GM21423 (cell line): ENCODE results near the gene ITGA11.

Experiments
- ATAC-seq: cut with Tn5 transposase; IDR thresholded peaks from one replicate; pipeline ENCODE4 v1.9.1; 2021; ENCODE audit warnings: mild to moderate bottlenecking, moderate library complexity; ENCODE audit not compliant: unreplicated experiment

Gene ITGA11

DNA sequence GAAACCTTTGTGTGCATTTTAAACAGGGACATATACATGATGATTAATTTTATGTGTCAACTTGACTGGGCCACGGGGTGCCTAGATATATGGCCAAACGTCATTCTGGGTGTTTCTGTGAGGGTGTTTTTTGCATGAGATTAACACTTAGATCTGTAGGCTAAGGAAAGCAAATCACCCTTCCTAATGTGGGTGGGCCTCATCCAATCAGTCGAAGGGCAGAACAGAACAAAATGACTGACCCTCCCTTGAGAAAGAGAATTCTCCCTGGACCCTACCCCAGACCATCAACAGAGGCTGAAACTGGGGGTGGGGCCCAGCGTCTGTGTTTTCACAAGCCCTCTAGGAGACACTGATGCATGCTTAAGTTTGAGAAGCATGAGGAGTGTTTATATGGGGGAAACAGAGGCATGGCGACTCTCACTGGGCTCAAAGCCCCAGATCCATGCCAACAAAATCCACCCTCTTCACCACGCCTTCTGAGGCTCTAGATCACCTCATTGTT is 56.2 kb downstream of the ITGA11 start:
- ATAC-seq = no peak

DNA sequence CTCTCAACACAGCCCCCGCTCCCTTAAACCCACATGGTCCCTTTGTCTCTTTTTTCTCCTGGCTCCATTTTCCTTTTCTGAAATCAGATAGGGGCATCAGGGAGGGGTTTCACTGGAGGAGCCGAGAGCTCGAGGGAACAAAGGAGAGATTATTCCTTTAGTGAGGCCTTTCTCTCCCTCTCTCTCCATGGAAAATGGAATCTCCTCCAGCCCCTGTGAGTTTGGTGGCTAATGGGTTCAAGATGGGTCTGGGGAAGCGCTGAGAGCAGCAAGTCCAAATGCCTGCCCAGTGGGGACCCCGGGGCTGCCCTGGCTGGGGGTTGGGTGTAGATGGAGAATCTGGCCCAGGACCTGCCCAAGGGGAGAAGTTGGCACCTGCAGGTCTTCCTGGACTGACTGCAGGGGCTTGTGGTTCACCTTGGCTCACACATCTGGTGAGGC is 56.8 kb downstream of the ITGA11 start:
- ATAC-seq = no peak

DNA sequence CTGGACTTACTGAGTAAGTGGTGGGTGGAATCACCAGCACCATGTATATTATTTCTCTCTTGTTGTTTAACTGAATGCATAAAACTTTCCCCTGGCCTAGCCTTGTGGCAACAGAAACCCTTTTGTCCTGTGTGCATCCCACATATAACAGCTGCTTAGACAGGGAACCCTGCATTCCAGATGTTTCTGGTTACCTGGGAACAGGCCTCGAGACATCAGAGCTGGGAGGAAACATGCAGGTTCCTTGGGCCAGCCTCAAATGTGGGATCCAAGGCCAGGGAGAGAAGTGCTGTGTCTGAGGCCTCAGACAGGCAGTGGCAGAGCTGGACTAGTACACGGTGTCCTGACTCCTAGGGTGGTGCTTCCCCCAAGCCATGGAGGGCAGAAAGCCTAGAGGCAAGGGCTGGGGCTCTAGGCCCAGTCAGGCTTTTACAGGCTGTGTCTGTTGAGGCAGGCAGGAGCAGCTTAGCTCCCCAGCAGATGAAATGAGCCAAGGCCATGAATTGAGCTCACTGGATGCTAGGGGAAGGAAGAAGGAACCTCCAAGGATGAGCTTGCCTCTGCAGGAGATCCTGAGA is 57.7 kb downstream of the ITGA11 start:
- no peak for ATAC-seq

DNA sequence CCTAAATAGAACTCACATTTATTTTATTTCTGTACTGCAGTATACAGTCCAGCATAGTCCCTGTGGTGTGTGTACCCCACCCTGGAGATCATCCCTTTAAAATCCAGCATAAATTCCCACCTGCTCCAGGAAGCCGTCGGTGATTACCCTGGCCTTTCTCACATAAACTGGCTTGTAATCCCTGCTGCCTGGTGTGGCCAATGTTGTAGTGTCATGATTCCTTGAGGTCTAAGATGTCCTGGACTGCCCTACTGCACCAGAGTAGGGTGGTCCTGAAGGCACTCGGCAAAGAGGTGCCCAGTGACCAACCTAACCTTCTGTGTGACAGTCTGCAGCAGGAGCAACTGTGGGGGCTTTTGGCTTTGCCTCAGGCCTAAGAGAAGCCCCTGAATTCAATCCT is 58.9 kb downstream of the ITGA11 start:
- no peak for ATAC-seq

DNA sequence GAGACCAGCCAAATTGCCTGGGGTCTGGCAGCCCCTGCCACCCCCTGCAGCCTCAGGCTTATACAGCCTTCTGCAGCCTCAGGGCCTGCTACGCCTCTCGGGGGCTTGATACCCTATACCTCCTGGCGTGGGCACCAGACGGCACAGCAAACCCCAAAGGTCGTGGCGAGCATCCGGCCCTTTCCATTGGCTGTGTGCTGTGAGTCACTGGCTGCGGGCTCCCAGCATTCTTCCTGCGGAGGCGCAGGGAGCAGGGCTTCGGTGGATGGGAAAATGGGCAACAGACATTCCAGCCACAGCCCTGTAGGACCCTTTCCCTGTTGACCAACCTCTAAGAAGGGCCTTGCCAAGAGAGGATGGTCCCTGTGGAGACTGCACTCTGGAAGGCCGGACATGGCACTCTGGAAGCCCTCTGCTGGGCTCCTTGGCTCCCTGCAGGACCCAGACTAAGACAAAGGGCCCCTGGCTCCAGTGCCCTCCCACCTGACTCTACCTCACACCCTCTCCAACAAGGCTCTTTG is 59.6 kb downstream of the ITGA11 start:
- ATAC-seq = no peak

DNA sequence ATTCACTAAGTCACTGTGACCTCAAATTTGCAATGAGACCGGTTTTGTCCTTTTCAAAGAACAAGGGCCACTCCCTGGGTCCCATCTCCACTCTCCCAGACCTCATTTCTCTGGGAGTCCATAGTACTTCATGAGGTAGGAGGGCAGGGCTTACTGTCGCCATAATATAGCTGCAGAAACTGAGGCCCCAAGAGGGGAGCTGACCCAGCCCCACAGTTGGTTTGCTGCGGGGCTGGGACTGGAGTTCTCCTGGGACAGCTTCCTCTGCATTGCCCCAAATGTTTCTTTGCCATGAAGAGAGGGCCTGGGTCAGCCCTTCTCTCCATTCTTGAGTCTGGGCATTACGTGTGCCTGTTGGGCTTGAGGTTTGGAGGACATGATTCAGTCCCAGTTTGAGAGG is 60.1 kb downstream of the ITGA11 start:
- ATAC-seq = no peak

DNA sequence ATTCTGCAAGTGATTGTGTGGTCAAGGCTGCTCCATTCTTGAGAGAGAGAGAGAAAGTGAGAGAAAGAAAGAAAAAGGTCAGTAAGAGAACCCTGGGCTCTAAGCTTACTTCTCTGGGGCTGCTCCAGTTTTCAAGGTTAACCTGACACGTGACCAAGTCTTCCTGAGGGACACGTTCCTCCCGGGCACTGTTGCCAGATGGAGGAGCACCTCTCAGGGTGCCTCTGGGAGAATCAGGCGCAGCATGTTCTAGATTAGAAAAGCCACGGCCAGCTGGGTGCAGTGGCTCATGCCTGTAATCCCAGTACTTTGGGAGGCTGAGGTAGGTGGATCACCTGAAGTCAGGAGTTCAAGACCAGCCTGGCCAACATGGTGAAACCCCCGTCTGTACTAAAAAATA is 60.8 kb downstream of the ITGA11 start:
- no peak for ATAC-seq

DNA sequence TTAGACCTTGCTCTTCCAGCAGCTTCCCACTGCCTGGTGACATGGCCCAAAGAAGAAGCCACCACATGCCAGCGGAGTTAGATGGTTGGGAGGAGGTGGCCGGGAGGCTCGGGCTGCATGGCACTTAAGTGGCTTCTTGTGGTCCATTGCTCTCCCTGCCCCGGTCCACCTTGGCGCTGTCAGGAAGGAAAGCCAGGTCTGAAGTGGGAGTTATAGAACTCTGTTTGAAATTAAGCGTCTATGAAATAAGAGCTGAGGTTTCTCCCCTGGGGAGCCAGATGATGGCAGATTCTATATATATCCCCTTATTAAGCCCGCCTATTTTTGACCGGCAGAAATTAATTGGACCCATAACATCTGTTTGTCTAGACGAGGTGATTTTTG is 61.2 kb downstream of the ITGA11 start:
- no peak for ATAC-seq

DNA sequence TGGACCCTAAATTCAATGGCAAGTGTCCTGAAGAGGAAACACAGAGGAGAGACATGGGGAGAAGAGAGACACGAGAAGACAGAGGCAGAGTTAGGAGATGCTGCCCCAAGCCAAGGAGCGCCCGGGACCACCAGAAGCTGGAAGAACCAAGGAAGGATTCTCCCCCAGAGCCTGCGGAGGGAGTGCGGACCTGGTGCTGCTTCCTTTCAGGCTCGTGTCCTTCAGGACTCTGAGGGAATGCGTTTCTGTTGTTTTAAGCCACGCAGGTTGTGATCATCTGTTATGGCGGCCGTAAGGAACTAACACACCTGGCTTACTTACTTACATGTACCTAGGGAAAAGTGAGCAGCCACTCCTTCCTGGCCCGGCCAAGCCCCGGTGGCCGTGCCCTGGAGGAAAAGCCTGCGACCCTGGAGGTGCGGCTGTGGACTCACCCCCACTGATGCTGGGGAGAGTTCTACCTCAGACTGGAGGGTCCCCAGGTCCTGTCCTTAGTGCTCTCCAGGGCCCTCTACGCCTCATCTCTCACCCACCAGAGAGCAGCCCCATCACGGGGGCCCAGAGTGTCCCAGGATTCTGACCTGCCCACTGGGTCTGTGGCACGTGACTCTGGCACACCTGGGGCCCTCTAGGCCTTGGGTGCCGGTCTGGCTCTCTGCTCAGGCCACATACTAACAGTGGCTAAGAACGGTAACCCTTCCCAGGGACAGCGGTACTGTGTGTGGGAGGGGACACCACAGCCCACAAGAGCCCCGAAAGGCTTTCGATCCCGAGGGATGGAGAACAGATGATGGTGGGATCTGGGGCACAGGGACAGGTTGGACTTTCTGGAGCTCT is 61.8 kb downstream of the ITGA11 start:
- ATAC-seq = no peak

DNA sequence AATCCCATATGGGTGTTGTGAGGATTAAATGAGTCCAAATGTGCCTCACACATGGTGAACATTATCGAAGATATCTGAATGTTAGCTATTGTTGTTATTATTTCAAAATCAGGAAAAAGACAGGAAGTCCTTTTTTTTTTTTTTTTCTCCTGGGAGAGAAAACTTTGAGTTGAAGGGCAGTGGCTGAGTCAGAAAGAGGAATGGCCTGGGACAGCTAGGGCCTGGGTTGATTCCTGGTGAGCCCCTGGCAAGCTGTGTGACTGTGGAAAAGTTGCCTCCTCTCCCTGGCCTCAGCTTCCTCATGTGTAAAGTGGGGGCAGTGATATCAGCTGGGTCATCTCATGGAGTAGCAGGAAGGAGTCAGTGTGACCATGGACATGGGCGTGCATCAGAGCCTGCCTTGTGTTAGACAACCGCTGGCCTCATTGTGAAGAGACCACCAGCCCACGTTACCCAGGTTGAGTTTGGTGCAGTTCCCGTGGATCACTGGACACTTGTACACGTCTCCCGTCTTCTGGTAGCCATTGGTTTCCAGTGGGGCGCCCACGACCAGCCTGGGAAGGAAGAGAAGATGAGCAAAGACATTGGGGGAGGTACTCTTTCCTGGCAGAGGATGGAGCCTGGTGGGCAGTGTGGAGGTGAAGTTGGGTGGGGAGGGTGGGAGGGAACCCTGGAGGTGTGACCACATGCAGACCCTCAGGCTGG is 63.1 kb downstream of the ITGA11 start:
- ATAC-seq = no peak

DNA sequence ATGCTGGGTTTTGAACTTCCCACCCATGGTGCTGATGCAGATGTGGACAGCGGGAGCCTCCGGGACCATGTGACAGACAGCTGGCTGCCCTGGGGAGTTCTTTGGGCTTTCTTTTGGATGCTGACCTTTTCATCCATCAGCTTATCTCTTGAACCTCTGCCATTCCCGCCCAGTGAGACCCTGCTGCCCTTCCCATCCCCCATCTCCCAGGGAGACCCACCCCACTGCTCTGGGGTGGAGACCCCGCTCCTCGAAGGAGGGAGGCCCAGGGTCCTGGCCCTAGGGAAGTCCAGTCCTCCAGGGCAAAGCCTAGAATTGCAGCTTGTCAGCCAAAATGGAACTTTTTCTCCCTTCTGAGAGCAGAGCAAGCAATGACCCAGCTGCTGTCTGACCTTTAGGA is 64.0 kb downstream of the ITGA11 start:
- ATAC-seq = no peak

DNA sequence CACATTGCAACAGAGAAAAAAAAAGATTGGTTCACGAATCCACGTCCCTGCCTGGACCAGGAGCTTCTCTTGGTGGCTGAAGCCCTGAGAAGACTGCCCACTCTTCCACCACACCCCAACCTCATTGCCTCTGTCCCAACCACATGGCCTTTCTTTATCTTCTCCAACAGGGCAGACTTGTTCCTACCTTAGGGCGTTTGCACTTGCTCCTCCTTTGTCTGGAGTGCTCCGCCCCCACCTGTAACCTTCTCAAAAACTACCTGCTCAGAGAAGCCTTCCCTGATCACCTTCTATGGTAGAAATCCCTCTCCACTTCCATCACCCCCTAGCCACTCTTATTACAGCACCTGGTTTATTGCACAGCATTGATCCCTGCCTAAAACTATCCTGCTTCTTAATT is 64.7 kb downstream of the ITGA11 start:
- no peak for ATAC-seq

DNA sequence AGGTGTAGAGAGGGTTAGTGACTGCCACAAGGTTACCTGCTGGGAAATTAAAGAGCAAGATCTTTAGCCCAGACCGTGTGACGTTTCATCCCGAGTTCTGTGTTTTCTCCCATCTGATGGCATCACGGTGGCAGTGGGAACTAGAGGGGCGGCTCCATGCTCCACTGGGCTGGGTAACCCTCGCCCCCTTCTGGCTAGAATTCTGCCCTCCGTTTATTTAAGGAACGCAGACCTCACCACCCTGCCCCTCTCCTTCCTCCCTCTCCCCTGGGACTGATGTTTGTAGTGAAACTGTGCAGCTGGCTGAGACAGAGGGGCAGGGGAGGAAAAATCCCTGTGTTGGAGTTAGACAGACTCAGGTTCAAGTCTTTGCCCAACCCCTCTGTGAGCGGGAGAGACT is 65.6 kb downstream of the ITGA11 start:
- no peak for ATAC-seq

DNA sequence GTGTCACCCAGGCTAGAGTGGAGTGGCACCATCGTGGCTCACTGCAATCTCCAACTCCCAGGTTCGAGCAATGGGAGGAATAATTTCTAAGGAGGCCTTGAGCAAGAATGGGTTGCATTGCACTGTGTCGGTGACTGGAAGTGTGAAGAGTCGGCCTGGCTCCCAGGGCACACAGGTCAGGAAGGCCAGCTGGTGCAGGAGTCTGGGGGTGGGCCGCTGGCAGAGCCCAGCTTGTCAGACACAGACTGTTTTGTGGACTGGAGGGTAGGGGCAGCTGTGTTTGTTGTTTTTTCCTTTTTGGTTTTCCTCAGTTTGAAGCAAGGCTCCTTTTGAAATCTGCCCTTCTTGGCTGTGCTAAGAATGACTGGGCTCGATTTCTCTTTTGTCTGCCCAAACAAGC is 66.2 kb downstream of the ITGA11 start:
- no peak for ATAC-seq

DNA sequence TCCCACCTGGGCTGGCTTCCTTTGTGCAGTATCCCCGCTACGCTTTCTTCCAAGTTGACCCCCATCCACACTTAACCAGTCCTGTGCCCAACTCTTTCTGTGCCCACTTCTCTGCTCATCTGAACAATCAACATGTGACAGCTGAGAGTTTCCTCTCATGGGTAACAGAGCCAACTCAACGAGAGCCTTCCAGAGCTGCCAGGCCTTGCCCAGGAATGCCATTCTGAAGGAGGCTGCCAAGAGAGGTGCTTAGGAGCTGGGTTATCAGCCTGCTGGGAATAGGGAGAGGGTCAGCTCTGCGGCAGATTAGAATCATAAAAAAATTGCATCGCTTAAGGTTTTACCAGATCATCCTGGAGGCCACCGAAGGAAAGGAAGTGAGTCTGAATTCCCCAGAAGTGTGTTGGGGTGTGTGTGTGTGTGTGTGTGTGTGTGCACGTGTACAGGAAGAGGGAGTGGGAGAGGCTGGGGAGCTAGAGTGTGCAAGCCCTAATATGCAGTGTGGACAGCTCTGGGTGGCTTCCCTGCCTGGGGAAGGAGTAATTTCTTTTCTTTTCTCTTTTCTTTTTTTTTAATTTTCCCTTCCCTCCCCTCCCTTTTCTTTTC is 66.7 kb downstream of the ITGA11 start:
- ATAC-seq = no peak

DNA sequence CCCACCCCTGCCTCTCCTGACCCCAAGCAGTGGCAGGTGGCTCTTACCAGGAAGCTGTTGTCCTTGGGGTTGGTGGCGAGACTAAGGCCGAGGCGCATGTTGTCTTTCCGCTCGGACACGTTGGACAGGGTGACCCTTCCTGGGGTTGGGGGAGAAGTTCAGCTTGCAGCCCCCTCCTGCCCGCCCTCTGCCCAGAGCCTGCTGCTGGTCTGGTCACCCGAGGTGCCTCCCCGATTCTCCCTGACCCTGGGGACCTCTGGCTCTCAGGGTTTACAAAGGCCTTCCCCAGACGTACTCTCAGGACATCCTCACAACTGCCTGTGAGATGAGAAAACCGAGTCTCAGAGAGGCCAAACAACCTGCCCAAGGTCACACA is 67.3 kb downstream of the ITGA11 start:
- ATAC-seq = no peak

DNA sequence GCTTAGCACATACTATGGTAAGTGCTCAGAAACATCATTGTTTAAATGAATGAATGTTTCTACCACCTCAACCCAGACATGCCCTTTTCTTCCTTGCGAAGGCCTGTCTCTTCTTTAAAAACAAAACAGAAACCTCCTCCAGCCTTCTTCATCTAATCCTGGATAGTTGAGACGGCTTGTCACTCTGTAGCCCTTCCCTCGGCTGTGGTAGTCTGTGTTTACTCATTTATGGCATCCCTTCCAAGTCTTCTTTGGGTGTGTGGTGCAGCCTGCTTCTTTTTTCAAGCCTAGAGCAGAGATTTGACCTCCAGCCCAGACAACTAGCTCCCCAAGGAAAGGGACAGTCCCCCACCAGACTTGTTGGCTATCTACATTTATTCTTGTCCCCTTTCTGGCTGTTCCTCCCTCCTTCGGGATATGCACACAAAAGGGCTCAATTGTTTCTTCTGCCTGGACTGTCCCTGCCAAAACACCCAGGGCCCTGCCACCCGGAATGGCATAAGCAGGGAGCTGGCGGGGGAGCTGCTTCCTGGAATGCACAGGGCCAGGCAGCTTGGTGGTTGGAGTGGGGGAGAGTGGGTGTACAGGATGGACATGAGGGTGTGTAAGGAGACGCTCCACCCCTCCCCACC is 67.8 kb downstream of the ITGA11 start:
- ATAC-seq = no peak

DNA sequence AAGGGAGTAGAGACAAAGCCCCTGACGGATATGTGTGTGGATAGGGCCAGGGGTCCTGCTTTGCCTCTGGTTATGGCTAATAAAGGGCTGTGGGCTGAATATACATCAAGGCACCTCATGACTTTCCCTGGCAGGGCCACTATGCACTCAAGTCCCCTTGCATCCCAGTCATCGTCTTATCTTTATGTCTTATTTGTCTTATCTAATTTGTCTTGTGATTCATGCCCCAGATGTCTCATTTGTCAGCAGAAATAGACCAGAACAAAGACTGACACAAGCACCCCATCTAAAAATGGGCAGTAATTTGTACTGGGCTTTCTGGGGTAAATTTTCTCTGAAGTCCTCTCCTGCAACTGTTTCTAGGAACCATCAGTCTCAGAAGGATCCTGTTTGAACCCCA is 68.6 kb downstream of the ITGA11 start:
- no peak for ATAC-seq

DNA sequence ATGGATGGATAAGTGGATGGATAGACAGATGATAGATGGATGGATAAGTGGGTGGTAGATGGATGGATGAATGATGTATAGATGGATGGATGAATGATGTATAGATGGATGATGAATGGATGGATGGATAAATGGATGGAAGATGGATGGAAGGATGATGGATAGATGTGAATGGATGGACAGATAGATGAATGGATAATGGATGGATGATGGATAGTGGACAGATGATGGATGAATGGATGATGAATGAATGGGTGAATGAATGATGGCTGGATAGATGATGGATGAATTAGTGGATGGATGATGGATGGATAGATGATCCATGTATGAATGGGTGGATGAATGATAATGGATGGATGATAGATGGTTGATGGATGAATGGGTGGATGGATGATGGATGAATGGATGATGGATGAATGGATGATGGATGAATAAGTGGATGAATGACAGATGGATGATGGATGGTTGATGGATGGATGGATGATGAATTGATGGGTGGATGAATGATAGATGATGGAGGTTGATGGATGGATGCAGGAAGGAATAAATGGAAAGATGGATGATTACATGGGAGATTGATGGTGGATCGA is 69.3 kb downstream of the ITGA11 start:
- ATAC-seq = no peak

DNA sequence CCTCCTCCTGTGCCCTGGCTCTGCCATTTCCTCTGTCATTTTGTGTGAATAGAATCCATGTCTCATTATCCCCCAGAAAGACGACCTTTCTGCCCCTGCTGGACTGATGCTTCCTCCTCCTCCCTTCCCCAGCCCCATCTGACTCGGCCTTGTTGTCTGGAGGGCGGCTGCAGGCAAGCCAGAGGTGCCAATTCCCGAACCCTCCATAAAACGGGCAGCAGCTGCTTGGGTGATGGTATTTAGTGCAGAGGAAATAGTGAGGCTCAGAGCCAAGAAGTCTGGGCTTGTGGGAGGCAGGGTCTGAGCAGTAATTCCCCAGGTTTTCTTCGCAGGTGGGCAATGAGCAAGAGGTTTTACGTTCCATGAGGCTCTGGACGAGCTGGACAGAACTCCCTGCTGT is 71.2 kb downstream of the ITGA11 start:
- ATAC-seq = no peak

DNA sequence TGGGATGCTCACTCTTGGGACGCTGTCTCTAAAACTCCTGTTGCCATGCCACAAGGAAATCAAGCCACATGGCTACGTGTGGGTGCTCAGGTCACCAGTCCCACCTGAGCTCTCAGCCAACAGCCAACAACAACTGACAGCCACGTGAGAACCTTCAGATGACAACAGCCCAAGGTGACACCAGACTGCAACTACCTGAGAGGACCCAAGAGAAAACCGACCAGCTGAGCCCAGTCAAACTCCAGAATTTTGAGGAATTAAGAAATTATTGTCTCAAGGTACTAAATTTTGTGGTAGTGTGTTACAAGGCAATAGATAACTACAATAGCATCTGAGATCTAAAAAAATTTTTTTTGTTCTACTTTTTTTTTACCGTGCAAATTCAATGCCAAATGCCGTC is 75.2 kb downstream of the ITGA11 start:
- no peak for ATAC-seq
